IMR-90 (cell line): ENCODE measurements around the gene CFAP157. TPM values are rescaled to one million over a fixed set of nuclear protein-coding genes. Genes with fewer than 3 reads are reported as not detected.

ENCODE experiments used
- ATAC-seq: fragments of 200-7000 bp; cut with Tn5 transposase; 2 replicates; pipeline ENCODE4 v1.9.1; 2020; ENCODE audit warnings: low read depth, mild to moderate bottlenecking, moderate library complexity
- BruUV-seq: library from RNA; stranded (reverse); fragments of 400-500 nt; replicated peaks from 2 replicates; lab custom pipeline; 2021; lab: Mats Ljungman, UMichigan
- CTCF ChIA-PET: fragments of 300-600 bp; formaldehyde crosslinking; extraction: SDS; loops from one replicate; lab custom pipeline; 2021; ENCODE audit warnings: antibody characterized with exemption; lab: Yijun Ruan, JAX
- POLR2A ChIA-PET: fragments of 300-600 bp; sonication (Branson Sonifier 250); formaldehyde crosslinking; loops from one replicate; lab custom pipeline; 2022; ENCODE audit warnings: antibody characterized with exemption; ENCODE audit not compliant: unreplicated experiment; lab: Charles Lee
- DNase-seq: peaks from one replicate; pipeline ENCODE4 v3.0.0; 2013
- H2AFZ ChIP-seq: replicated peaks from 2 replicates; pipeline ENCODE3; 2013; ENCODE audit warnings: low read length, mild to moderate bottlenecking; ENCODE audit not compliant: poor library complexity
- H2AK5ac ChIP-seq: 2 replicates; pipeline ENCODE4 v1.6.1; 2013; ENCODE audit warnings: low read depth, low read length, inconsistent platforms
- H2AK9ac ChIP-seq: replicated peaks from 2 replicates; pipeline ENCODE3; 2013; ENCODE audit warnings: mild to moderate bottlenecking, low read depth, low read length, moderate library complexity; ENCODE audit not compliant: poor library complexity
- H2BK120ac ChIP-seq: 2 replicates; pipeline ENCODE4 v1.6.1; 2013; ENCODE audit warnings: low read depth, low read length, inconsistent platforms
- H2BK15ac ChIP-seq: 3 replicates; pipeline ENCODE4 v1.6.1; 2013; ENCODE audit warnings: low read depth, low read length, inconsistent platforms
- H2BK20ac ChIP-seq: 2 replicates; pipeline ENCODE4 v1.6.1; 2013; ENCODE audit warnings: low read depth, mild to moderate bottlenecking, inconsistent platforms, low read length, moderate library complexity
- H2BK5ac ChIP-seq: 2 replicates; pipeline ENCODE4 v1.6.1; 2013; ENCODE audit warnings: mild to moderate bottlenecking, low read depth, low read length, inconsistent platforms; ENCODE audit not compliant: poor library complexity, severe bottlenecking
- H3K14ac ChIP-seq: replicated peaks from 2 replicates; pipeline ENCODE4 v1.6.1; 2013; ENCODE audit warnings: low read depth, low read length, inconsistent platforms
- H3K18ac ChIP-seq: 2 replicates; pipeline ENCODE4 v1.6.1; 2013; ENCODE audit warnings: low read depth, low read length, control low read depth
- H3K23ac ChIP-seq: 2 replicates; pipeline ENCODE4 v1.6.1; 2013; ENCODE audit warnings: low read depth, low read length, inconsistent platforms
- H3K27ac ChIP-seq: 2 replicates; pipeline ENCODE4 v1.5.1; 2013; ENCODE audit warnings: mild to moderate bottlenecking, control low read depth, low read length; ENCODE audit not compliant: insufficient read depth
- H3K27me3 ChIP-seq: 2 replicates; pipeline ENCODE4 v1.6.1; 2013; ENCODE audit warnings: low read length; ENCODE audit not compliant: control insufficient read depth, insufficient read depth
- H3K36me3 ChIP-seq: 2 replicates; pipeline ENCODE4 v1.6.1; 2013; ENCODE audit warnings: low read length, mixed read lengths; ENCODE audit not compliant: control insufficient read depth, insufficient read depth
- H3K4ac ChIP-seq: 2 replicates; pipeline ENCODE4 v1.6.1; 2013; ENCODE audit warnings: low read depth, low read length, inconsistent platforms
- H3K4me1 ChIP-seq: 2 replicates; pipeline ENCODE4 v1.6.1; 2013; ENCODE audit warnings: low read length, mixed read lengths; ENCODE audit not compliant: control insufficient read depth, insufficient read depth
- H3K4me2 ChIP-seq: 2 replicates; pipeline ENCODE4 v1.6.1; 2013; ENCODE audit warnings: low read depth, mild to moderate bottlenecking, control low read depth, low read length, moderate library complexity
- H3K4me3 ChIP-seq: 2 replicates; pipeline ENCODE4 v1.5.1; 2013; ENCODE audit warnings: low read depth, mild to moderate bottlenecking, control low read depth, low read length, moderate library complexity; ENCODE audit not compliant: insufficient read depth
- H3K56ac ChIP-seq: 2 replicates; pipeline ENCODE4 v1.6.1; 2013; ENCODE audit warnings: low read length, inconsistent platforms; ENCODE audit not compliant: insufficient read depth; ENCODE audit errors: extremely low read depth
- H3K79me1 ChIP-seq, 2 experiments: 2 replicates each; pipeline ENCODE4 v1.6.1; 2013; ENCODE audit warnings: low read length in 2 of 2, inconsistent platforms in 1 of 2, low read depth in 1 of 2
- H3K9ac ChIP-seq: 2 replicates; pipeline ENCODE4 v1.6.1; 2013; ENCODE audit warnings: low read depth, low read length, control low read depth
- H3K9me1 ChIP-seq: 2 replicates; pipeline ENCODE4 v1.6.1; 2013; ENCODE audit warnings: low read length, inconsistent platforms; ENCODE audit not compliant: insufficient read depth
- H3K9me3 ChIP-seq: 2 replicates; pipeline ENCODE4 v1.6.1; 2013; ENCODE audit warnings: low read length; ENCODE audit not compliant: control insufficient read depth, insufficient read depth
- H4K20me1 ChIP-seq: 2 replicates; pipeline ENCODE4 v1.6.1; 2013; ENCODE audit warnings: low read length, inconsistent platforms; ENCODE audit not compliant: insufficient read depth
- H4K5ac ChIP-seq: 2 replicates; pipeline ENCODE4 v1.6.1; 2013; ENCODE audit warnings: mild to moderate bottlenecking, low read depth, low read length, control low read depth
- H4K8ac ChIP-seq, 2 experiments: 2 replicates each; pipeline ENCODE4 v1.6.1; 2013; ENCODE audit warnings: low read depth in 2 of 2, low read length in 2 of 2, control low read depth in 1 of 2, inconsistent platforms in 1 of 2
- H4K91ac ChIP-seq: 2 replicates; pipeline ENCODE4 v1.6.1; 2013; ENCODE audit warnings: low read depth, low read length, inconsistent platforms; ENCODE audit not compliant: insufficient read depth
- BHLHE40 ChIP-seq: fragments of 150-350 bp; IDR thresholded peaks from 2 replicates; pipeline ENCODE4 v1.6.1; 2016; ENCODE audit warnings: mild to moderate bottlenecking, low read depth, low read length
- CEBPB ChIP-seq: IDR thresholded peaks from 2 replicates; pipeline ENCODE4 v1.6.1; 2012; ENCODE audit warnings: low read depth, low read length, improper control_type of control experiment
- CHD1 ChIP-seq: IDR thresholded peaks from 2 replicates; pipeline ENCODE4 v1.6.1; 2012; ENCODE audit warnings: low read depth, low read length, improper control_type of control experiment
- CTCF ChIP-seq: conservative IDR thresholded peaks from 2 replicates; pipeline ENCODE4 v1.5.1; 2012; ENCODE audit warnings: mild to moderate bottlenecking, low read depth, low read length, improper control_type of control experiment
- ELK1 ChIP-seq: fragments of 150-350 bp; IDR thresholded peaks from 2 replicates; pipeline ENCODE4 v1.6.1; 2016; ENCODE audit warnings: low read depth, mild to moderate bottlenecking, low read length, moderate library complexity, borderline replicate concordance
- MAZ ChIP-seq: IDR thresholded peaks from 2 replicates; pipeline ENCODE4 v1.6.1; 2012; ENCODE audit warnings: low read depth, mild to moderate bottlenecking, low read length, improper control_type of control experiment, moderate library complexity, borderline replicate concordance
- MXI1 ChIP-seq: IDR thresholded peaks from 2 replicates; pipeline ENCODE4 v1.6.1; 2012; ENCODE audit warnings: low read depth, mild to moderate bottlenecking, low read length, moderate library complexity, borderline replicate concordance
- NFE2L2 ChIP-seq: fragments of 150-350 bp; IDR thresholded peaks from 2 replicates; pipeline ENCODE4 v1.6.1; 2016; ENCODE audit warnings: low read depth, mild to moderate bottlenecking, low read length
- POLR2A ChIP-seq: IDR thresholded peaks from 2 replicates; pipeline ENCODE4 v1.6.1; 2012; ENCODE audit warnings: mild to moderate bottlenecking, low read depth, low read length
- RCOR1 ChIP-seq: IDR thresholded peaks from 2 replicates; pipeline ENCODE4 v1.6.1; 2012; ENCODE audit warnings: mild to moderate bottlenecking, low read length, improper control_type of control experiment; ENCODE audit not compliant: insufficient replicate concordance
- SMC3 ChIP-seq: fragments of 150-350 bp; IDR thresholded peaks from 2 replicates; pipeline ENCODE4 v1.6.1; 2016; ENCODE audit warnings: low read depth, mild to moderate bottlenecking, antibody characterized with exemption, low read length, moderate library complexity
- WGBS, 2 experiments: methylation state at CpG; one replicate each; pipeline versions ENCODE4 v1.1.5 to v1.1.7; 2013; ENCODE audit warnings: missing lambda C conversion rate in 2 of 2; ENCODE audit not compliant: insufficient read length in 1 of 2; ENCODE audit errors: extremely low coverage in 2 of 2; 5-methylcytosine and 5-hydroxymethylcytosine counted together
- dilution Hi-C: fragments of 300-500 bp; cut with HindIII; formaldehyde crosslinking; loops from one replicate; pipeline ENCODE4 v1.14.3; 2018; ENCODE audit warnings: low sequenced_read_pairs; ENCODE audit not compliant: unreplicated experiment
- in situ Hi-C: fragments of 300-500 bp; cut with MboI; formaldehyde crosslinking; loops from 3 replicates; pipeline ENCODE4 v1.14.3; 2019; ENCODE audit warnings: low sequenced_read_pairs, inconsistent platforms, mixed read lengths
- intact Hi-C: fragments of 100-400 bp; cut with micrococcal nuclease; formaldehyde crosslinking; loops from 2 replicates; pipeline ENCODE4 v1.10.0; 2022
- polyA plus RNA-seq, 3 experiments: library from polyadenylated mRNA; depleted of rRNA; stranded (reverse); fragments of >200 nt; gene quantifications; 2 replicates each; pipeline ENCODE4 v1.2.3, GENCODE V29; 2012; ENCODE audit warnings: low replicate concordance in 1 of 3
- total RNA-seq: library from RNA; depleted of rRNA; stranded (reverse); fragments of >200 nt; gene quantifications from 2 replicates; pipeline ENCODE4 v1.2.3, GENCODE V29; 2012

CFAP157 gene
- total and polyA plus RNA-seq, 2 of the 4 experiments (the other 2 are of a cell fraction): not detected

- peak overlapping the region; percentile 87 for H2AK9ac ChIP-seq
- intact Hi-C loops: no loop called here
- no peak for DNase-seq
These were observed 7.4 kb downstream of the CFAP157 start for GRCh38 chr9:127714020-127714750.

More at GRCh38 chr9:127714020-127714750, 7.4 kb downstream of the CFAP157 start:
- no peak for ATAC-seq
- Histone ChIP-seq H3K9ac (no peak overlapping the region; the same call in 1 of the 2 replicates), H2AK5ac (0 out of 2 replicates have a peak overlapping the region, but pooled peaks have one; percentile 59), H3K27ac (no peak overlapping the region), H3K4ac (no peak overlapping the region), H3K27me3 (no peaks in the 10 kb centered on the region), H4K8ac (no peak overlapping the region; a peak in 1 of 4 replicates), H3K14ac (0 out of 2 replicates have a peak overlapping the region, but pooled peaks have one; percentile 51), H3K4me2 (peak overlapping the region; percentile 81), H2BK120ac (no peak overlapping the region), H4K91ac (no peak overlapping the region), H2BK15ac (no peak overlapping the region), H4K20me1 (peaks cover 7% of the 10 kb centered on the region), H2BK5ac (no peak overlapping the region), H3K9me3 (no peaks in the 10 kb centered on the region), H3K56ac (no peak overlapping the region), H4K5ac (no peak overlapping the region), H3K79me1 (peaks cover 2 to 14% of the 10 kb centered on the region in 2 experiments; a peak in 3 of 4 replicates), H3K4me3 (peak overlapping the region; percentile 14; the same call in 1 of the 2 replicates), H2BK20ac (no peak overlapping the region), H3K23ac (peak overlapping the region; percentile 87; the same call in 1 of the 2 replicates), H3K18ac (no peak overlapping the region), H3K4me1 (peaks cover 7% of the 10 kb centered on the region), H3K9me1 (no peaks in the 10 kb centered on the region; the same call in 1 of the 2 replicates), H3K36me3 (no peaks in the 10 kb centered on the region), H2AFZ (peak overlapping the region; percentile 79)
- TF ChIP-seq CTCF: no peak
- no peak for TF ChIP-seq SMC3
- TF ChIP-seq POLR2A: no peak
- TF ChIP-seq CEBPB: no peak
- no peak for TF ChIP-seq CHD1
- TF ChIP-seq MAZ: no peak
- TF ChIP-seq RCOR1: no peak
- TF ChIP-seq ELK1: no peak
- TF ChIP-seq NFE2L2: no peak
- no peak for TF ChIP-seq MXI1
- TF ChIP-seq BHLHE40: no peak
- CTCF ChIA-PET: interaction anchor here (0.6 to 2.0 kb wide), 2 partner anchors 21 to 69 kb away, joined by 3 to 7 read pairs; partner anchors contain the start of gene TOR2A
- BruUV-seq: no TSS peak
- WGBS, 2 experiments: 96% methylated on average over 7 of the region's 19 CpGs; no CpG with 5 or more reads in 1 of the 2 experiments
- POLR2A ChIA-PET: no interaction called here
- dilution Hi-C loops (no loop called here), in situ Hi-C loops (no loop called here)
